ENCODE data around the gene INTS14.

- no peak for TF ChIP-seq CBX8 (IDR thresholded peaks at IDR 0.05; ENCODE audit: borderline replicate concordance, low read depth, low read length)
- TF ChIP-seq POLR2A (IDR thresholded peaks at IDR 0.05; ENCODE audit: control extremely low read depth in 1 of 2, low read depth in 2 of 2, low read length in 2 of 2) = no peak
- TF ChIP-seq CHD2 (IDR thresholded peaks at IDR 0.05; ENCODE audit: low read length) = no peak
- no peak for TF ChIP-seq POLR2AphosphoS5 (IDR thresholded peaks at IDR 0.05; ENCODE audit: low read depth, low read length)
- no peak for TF ChIP-seq SP1 (IDR thresholded peaks at IDR 0.05; ENCODE audit: low read depth, low read length)
- no peak for TF ChIP-seq JUN (IDR thresholded peaks at IDR 0.05; ENCODE audit: low read depth, low read length)
- TF ChIP-seq KDM1A (IDR thresholded peaks at IDR 0.05; ENCODE audit: borderline replicate concordance, low read length) = no peak
- no peak for TF ChIP-seq KDM5A (IDR thresholded peaks at IDR 0.05; ENCODE audit: low read length)
- TF ChIP-seq USF2 (IDR thresholded peaks at IDR 0.05; ENCODE audit: low read length) = no peak
- TF ChIP-seq CTCF (IDR thresholded peaks at IDR 0.05; ENCODE audit: control extremely low read depth in 1 of 3, insufficient read depth in 1 of 3, low read depth in 1 of 3, low read length in 3 of 3) = peak; percentile 21 to 90 (median 80)
- TF ChIP-seq RNF2 (IDR thresholded peaks at IDR 0.05; ENCODE audit: borderline replicate concordance, low read depth, low read length, missing control alignments, poor library complexity, severe bottlenecking) = no peak
- no peak for TF ChIP-seq BCL11A (IDR thresholded peaks at IDR 0.05; ENCODE audit: low read depth in 2 of 2, low read length in 2 of 2)
- TF ChIP-seq RXRA (IDR thresholded peaks at IDR 0.05; ENCODE audit: insufficient read depth, low read depth, low read length) = no peak
- TF ChIP-seq SRF (IDR thresholded peaks at IDR 0.05; ENCODE audit: low read depth, low read length) = no peak
These were observed 27.8 kb upstream of the INTS14 start for GRCh38 chr15:65638681-65639089.
